Endodermal cell (in vitro differentiated cells): ENCODE measurements around the gene DCK. TPM values are rescaled to one million over a fixed set of nuclear protein-coding genes. Genes with fewer than 3 reads are reported as not detected.
"Not testable (repeated sequence)": the region's sequence is repeated elsewhere in the genome, so short reads cannot be mapped to it uniquely, and the experiment has no call there.

Source experiments
- DNase-seq: peaks from one replicate; pipeline ENCODE4 v3.0.0-alpha.2; 2017
- H3K27ac ChIP-seq: 2 replicates; pipeline ENCODE4 v1.5.1; 2013; ENCODE audit warnings: mild to moderate bottlenecking, low read depth, low read length, moderate library complexity
- H3K27me3 ChIP-seq: 2 replicates; pipeline ENCODE4 v1.6.1; 2013; ENCODE audit warnings: mild to moderate bottlenecking, low read length, moderate library complexity; ENCODE audit not compliant: insufficient read depth, control insufficient read depth, poor library complexity, severe bottlenecking
- H3K36me3 ChIP-seq: 2 replicates; pipeline ENCODE4 v1.7.0; 2013; ENCODE audit warnings: mild to moderate bottlenecking, low read length, moderate library complexity; ENCODE audit not compliant: control insufficient read depth, insufficient read depth
- H3K4me1 ChIP-seq: one replicate; pipeline ENCODE4 v1.7.0; 2013; ENCODE audit warnings: low read length; ENCODE audit not compliant: control insufficient read depth, insufficient read depth
- H3K4me3 ChIP-seq: 2 replicates; pipeline ENCODE4 v1.5.1; 2013; ENCODE audit warnings: mild to moderate bottlenecking, low read length, moderate library complexity
- H3K9ac ChIP-seq: 2 replicates; pipeline ENCODE4 v1.6.1; 2013; ENCODE audit warnings: mild to moderate bottlenecking, low read length, moderate library complexity; ENCODE audit not compliant: poor library complexity, severe bottlenecking; ENCODE audit errors: extremely low read depth
- H3K9me3 ChIP-seq: 2 replicates; pipeline ENCODE4 v1.6.1; 2013; ENCODE audit warnings: mild to moderate bottlenecking, low read length, moderate library complexity; ENCODE audit not compliant: control insufficient read depth
- H3K27ac Mint-ChIP-seq: 2 replicates; pipeline ENCODE4 v1.8.0; 2020; ENCODE audit warnings: mixed read lengths
- H3K27me3 Mint-ChIP-seq: 2 replicates; pipeline ENCODE4 v1.8.0; 2021; ENCODE audit warnings: mild to moderate bottlenecking, mixed read lengths; ENCODE audit not compliant: insufficient read depth
- H3K36me3 Mint-ChIP-seq: 2 replicates; pipeline ENCODE4 v1.8.0; 2020; ENCODE audit warnings: low read depth, mixed read lengths
- H3K4me1 Mint-ChIP-seq: 2 replicates; pipeline ENCODE4 v1.8.0; 2020; ENCODE audit warnings: mixed read lengths
- H3K4me3 Mint-ChIP-seq: 2 replicates; pipeline ENCODE4 v1.8.0; 2020; ENCODE audit warnings: mild to moderate bottlenecking, moderate library complexity, mixed read lengths
- H3K9me3 Mint-ChIP-seq: 2 replicates; pipeline ENCODE4 v1.8.0; 2020; ENCODE audit warnings: mild to moderate bottlenecking, mixed read lengths
- WGBS, 2 experiments: methylation state at CpG; one replicate each; pipeline versions ENCODE4 v1.1.5 to v1.1.7; 2013; ENCODE audit warnings: missing lambda C conversion rate in 2 of 2, mixed read lengths in 1 of 2; ENCODE audit not compliant: insufficient coverage in 1 of 2, insufficient read length in 1 of 2; 5-methylcytosine and 5-hydroxymethylcytosine counted together
- total RNA-seq, 2 donors: library from RNA; stranded (reverse); fragmentation: NEBNext Ultra II Directional in 1 of 2; extraction: Animal tissue kit (Norgen Biotek cat#: 25700) in 1 of 2; gene quantifications; 2 replicates in 1 of 2; 3 replicates in 1 of 2; pipeline ENCODE4 v1.2.1, GENCODE V29; 2021
- TF ChIP-seq, protein P1 (sequence below): fragments of 200-600 bp; sonication (generic); conservative IDR thresholded peaks from 2 replicates; pipeline ENCODE4 v1.5.0; 2021; ENCODE audit warnings: antibody characterized with exemption, mild to moderate bottlenecking

The DCK gene
- total RNA-seq, 2 donors from 2014 or later: 15.3 to 26.1 TPM

DNA sequence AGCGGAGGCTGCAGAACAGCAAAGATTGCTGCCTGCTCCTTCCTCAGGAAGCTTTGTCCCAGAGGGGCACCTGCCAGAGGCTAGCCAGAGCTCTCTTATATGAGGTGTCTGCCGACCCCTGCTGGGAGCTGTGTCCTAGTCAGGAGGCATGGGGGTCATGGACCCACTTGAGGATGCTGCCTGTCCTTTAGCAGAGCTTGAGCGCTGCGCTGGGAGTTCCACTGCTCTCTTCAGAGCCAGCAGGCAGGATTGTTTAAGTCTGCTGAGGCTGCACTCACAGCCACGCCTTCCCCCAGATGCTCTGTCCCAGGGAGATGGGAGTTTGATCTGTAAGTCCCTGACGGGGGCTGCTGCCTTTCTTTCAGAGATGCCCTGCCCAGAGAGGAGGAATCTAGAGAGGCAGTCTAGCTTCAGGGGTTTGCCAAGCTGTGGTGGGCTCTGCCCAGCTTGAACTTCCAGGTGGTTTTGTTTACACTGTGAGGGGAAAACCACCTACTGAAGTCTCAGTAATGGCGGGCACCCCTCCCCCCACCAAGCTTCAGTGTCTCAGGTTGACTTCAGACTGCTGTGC is 10.9 kb downstream of the DCK start:
- Mint-ChIP-seq H3K9me3 (peaks cover 25% of the 10 kb centered on the region), H3K27me3 (no peaks in the 10 kb centered on the region), H3K27ac (peak overlapping the region; percentile 26), H3K4me3 (peak overlapping the region; percentile 15), H3K36me3 (peaks cover 30% of the 10 kb centered on the region), H3K4me1 (peaks cover 16% of the 10 kb centered on the region)
- Histone ChIP-seq H3K4me3 (no peak overlapping the region), H3K9ac (no peak overlapping the region), H3K27ac (no peak overlapping the region), H3K4me1 (peaks cover 5% of the 10 kb centered on the region), H3K27me3 (no peaks in the 10 kb centered on the region), H3K36me3 (peaks cover 8% of the 10 kb centered on the region), H3K9me3 (peaks cover 11% of the 10 kb centered on the region)
- TF ChIP-seq, protein P1, sequence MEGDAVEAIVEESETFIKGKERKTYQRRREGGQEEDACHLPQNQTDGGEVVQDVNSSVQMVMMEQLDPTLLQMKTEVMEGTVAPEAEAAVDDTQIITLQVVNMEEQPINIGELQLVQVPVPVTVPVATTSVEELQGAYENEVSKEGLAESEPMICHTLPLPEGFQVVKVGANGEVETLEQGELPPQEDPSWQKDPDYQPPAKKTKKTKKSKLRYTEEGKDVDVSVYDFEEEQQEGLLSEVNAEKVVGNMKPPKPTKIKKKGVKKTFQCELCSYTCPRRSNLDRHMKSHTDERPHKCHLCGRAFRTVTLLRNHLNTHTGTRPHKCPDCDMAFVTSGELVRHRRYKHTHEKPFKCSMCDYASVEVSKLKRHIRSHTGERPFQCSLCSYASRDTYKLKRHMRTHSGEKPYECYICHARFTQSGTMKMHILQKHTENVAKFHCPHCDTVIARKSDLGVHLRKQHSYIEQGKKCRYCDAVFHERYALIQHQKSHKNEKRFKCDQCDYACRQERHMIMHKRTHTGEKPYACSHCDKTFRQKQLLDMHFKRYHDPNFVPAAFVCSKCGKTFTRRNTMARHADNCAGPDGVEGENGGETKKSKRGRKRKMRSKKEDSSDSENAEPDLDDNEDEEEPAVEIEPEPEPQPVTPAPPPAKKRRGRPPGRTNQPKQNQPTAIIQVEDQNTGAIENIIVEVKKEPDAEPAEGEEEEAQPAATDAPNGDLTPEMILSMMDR: no peak
- DNase-seq: peak; percentile 71
- WGBS, 2 experiments: 56 to 63% methylated on average over 4 to 7 of the region's 7 CpGs

DNA sequence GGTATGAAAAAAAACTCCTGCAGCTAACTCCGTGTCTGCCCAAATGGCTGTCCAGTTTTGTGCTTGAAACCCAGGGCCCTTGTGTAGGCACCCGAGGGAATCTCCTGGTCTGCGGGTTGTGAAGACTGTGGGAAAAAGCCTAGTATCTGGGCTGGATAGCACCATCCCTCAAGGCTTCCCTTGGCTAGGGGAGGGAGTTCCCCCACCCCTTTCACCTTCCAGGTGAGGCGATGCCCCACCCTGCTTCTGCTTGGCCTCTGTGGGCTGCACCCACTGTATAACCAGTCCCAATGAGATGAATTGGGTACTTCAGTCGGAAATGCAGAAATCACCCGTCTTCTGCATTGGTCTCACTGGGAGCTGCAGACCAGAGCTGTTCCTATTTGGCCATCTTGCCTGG is 11.6 kb downstream of the DCK start:
- peaks cover 11% of the 10 kb centered on the region for H3K9me3 ChIP-seq
- peaks cover 23% of the 10 kb centered on the region for H3K36me3 Mint-ChIP-seq
- H3K27me3 ChIP-seq, H3K9ac ChIP-seq, H3K27me3 Mint-ChIP-seq, H3K4me3 Mint-ChIP-seq, H3K4me3 ChIP-seq, H3K27ac ChIP-seq, H3K4me1 ChIP-seq, H3K36me3 ChIP-seq, DNase-seq: not testable (repeated sequence)
- H3K9me3 Mint-ChIP-seq: peaks cover 19% of the 10 kb centered on the region
- peaks cover 16% of the 10 kb centered on the region for H3K4me1 Mint-ChIP-seq
- peak overlapping the region; percentile 58 for H3K27ac Mint-ChIP-seq
- 90 to 100% methylated on average over 1 to 6 of the region's 6 CpGs for WGBS, 2 experiments

DNA sequence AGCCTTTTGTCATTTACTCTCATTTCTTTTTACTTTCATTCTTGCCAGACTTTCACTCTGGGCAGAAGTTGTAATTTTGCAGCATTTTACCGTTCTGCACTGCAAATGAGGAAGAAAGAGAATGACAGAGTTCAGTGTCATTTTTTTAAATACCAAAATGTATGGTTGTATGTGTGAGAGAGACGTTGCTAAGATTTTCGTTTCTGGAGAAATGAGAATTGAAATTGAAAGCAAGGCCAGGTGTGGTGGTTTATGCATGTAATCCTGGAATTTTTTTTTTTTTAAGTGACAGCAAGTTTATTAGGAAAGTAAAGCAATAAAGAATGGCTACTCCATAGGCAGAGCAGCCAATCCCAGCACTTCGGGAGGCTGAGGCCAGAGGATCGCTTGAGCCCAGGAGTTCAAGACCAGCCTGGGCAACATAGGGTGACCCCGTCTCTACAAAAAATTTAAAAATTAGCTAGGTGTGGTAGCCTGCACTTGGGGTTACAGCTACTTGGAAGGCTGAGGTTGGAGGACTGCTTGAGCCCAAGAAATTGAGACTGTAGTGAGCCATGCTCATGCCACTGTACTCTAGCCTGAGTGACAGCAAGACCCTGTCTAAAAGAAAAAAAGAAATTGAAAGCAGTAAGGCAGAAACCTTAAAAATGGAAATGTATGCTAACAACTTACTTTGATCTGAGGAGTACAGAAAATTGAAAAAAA is 12.9 kb downstream of the DCK start:
- Mint-ChIP-seq H3K27me3 (no peaks in the 10 kb centered on the region), H3K36me3 (peaks cover 12% of the 10 kb centered on the region), H3K9me3 (peaks cover 9% of the 10 kb centered on the region), H3K27ac (peak overlapping the region; percentile 70), H3K4me3 (no peak overlapping the region), H3K4me1 (peaks cover 16% of the 10 kb centered on the region)
- Histone ChIP-seq H3K4me1 (peaks cover 5% of the 10 kb centered on the region), H3K4me3 (no peak overlapping the region), H3K9me3 (peaks cover 12% of the 10 kb centered on the region), H3K27me3 (no peaks in the 10 kb centered on the region), H3K9ac (no peak overlapping the region), H3K27ac (no peak overlapping the region), H3K36me3 (peaks cover under 1% of the 10 kb centered on the region)
- 94 to 96% methylated on average over 6 of the region's 6 CpGs for WGBS, 2 experiments
- TF ChIP-seq, protein P1: no peak
- DNase-seq: no peak
